ENCODE measurements around the gene OR4F6. TPM values are rescaled to one million over a fixed set of nuclear protein-coding genes. Genes with fewer than 3 reads are reported as not detected.

Gene OR4F6
- total RNA-seq, 1 donor from 2014 or later, result not detected

- no peaks in the 10 kb centered on the region for H3K36me3 Mint-ChIP-seq (ENCODE audit: insufficient read depth)
- H3K4me3 Mint-ChIP-seq (ENCODE audit: low read depth), result no peak overlapping the region
- DNase-seq (ENCODE audit: low spot score, unreplicated experiment), result no peak
- H3K9me3 Mint-ChIP-seq (ENCODE audit: low read depth), result peaks cover 14% of the 10 kb centered on the region
- no peak overlapping the region for H3K27ac Mint-ChIP-seq
- H3K27me3 Mint-ChIP-seq, result peaks cover 33% of the 10 kb centered on the region
- TF ChIP-seq CTCF (IDR thresholded peaks at IDR 0.05; ENCODE audit: unreplicated experiment), result no peak
- H3K4me1 Mint-ChIP-seq (ENCODE audit: low read depth), result peaks cover 3% of the 10 kb centered on the region
These were observed 23.9 kb downstream of the OR4F6 start for GRCh38 chr15:101827257-101827656.

DNA sequence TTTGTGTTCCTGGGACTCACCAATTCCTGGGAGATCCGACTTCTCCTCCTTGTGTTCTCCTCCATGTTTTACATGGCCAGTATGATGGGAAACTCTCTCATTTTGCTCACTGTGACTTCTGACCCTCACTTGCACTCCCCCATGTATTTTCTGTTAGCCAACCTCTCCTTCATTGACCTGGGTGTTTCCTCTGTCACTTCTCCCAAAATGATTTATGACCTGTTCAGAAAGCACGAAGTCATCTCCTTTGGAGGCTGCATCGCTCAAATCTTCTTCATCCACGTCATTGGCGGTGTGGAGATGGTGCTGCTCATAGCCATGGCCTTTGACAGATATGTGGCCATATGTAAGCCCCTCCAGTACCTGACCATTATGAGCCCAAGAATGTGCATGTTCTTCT lies 25.5 kb downstream of the OR4F6 start:
- Mint-ChIP-seq H3K4me3 (ENCODE audit: low read depth) (no peak overlapping the region), H3K36me3 (ENCODE audit: insufficient read depth) (no peaks in the 10 kb centered on the region), H3K27me3 (peaks cover 30% of the 10 kb centered on the region), H3K9me3 (ENCODE audit: low read depth) (peaks cover 2% of the 10 kb centered on the region), H3K4me1 (ENCODE audit: low read depth) (peaks cover 3% of the 10 kb centered on the region), H3K27ac (no peak overlapping the region)
- no peak for TF ChIP-seq CTCF (IDR thresholded peaks at IDR 0.05; ENCODE audit: unreplicated experiment)
- DNase-seq (ENCODE audit: low spot score, unreplicated experiment), result no peak

- Mint-ChIP-seq H3K9me3 (ENCODE audit: low read depth) (no peaks in the 10 kb centered on the region), H3K27me3 (no peaks in the 10 kb centered on the region), H3K36me3 (ENCODE audit: insufficient read depth) (no peaks in the 10 kb centered on the region), H3K4me3 (ENCODE audit: low read depth) (no peak overlapping the region), H3K27ac (no peak overlapping the region), H3K4me1 (ENCODE audit: low read depth) (no peaks in the 10 kb centered on the region)
- no peak for DNase-seq (ENCODE audit: low spot score, unreplicated experiment)
- TF ChIP-seq CTCF (IDR thresholded peaks at IDR 0.05; ENCODE audit: unreplicated experiment), result no peak
These were observed 38.3 kb downstream of the OR4F6 start for GRCh38 chr15:101841656-101842055.

DNA sequence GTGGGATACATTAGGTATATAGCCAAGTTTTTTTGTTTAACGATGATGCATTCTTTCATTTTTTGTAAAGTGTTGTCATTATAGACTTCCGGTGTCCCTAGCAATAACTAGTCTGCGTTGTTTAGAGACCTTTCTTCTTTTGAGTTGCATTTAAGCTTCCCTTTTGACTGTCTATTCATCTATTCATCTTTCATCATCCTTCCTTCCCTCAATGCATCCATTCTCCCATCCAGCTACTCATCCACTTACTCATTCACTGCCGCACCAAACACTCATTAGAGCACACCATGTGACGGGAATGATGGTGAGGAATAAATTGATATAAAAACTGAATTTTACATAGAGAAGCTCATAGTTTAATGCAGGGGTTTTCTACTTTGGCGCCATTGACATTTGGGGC lies 41.6 kb downstream of the OR4F6 start:
- peaks cover 2% of the 10 kb centered on the region for H3K4me1 Mint-ChIP-seq (ENCODE audit: low read depth)
- H3K4me3 Mint-ChIP-seq (ENCODE audit: low read depth), result no peak overlapping the region
- peaks cover 2% of the 10 kb centered on the region for H3K27me3 Mint-ChIP-seq
- no peaks in the 10 kb centered on the region for H3K9me3 Mint-ChIP-seq (ENCODE audit: low read depth)
- no peak for DNase-seq (ENCODE audit: low spot score, unreplicated experiment)
- no peaks in the 10 kb centered on the region for H3K36me3 Mint-ChIP-seq (ENCODE audit: insufficient read depth)
- TF ChIP-seq CTCF (IDR thresholded peaks at IDR 0.05; ENCODE audit: unreplicated experiment), result no peak
- no peak overlapping the region for H3K27ac Mint-ChIP-seq

DNA sequence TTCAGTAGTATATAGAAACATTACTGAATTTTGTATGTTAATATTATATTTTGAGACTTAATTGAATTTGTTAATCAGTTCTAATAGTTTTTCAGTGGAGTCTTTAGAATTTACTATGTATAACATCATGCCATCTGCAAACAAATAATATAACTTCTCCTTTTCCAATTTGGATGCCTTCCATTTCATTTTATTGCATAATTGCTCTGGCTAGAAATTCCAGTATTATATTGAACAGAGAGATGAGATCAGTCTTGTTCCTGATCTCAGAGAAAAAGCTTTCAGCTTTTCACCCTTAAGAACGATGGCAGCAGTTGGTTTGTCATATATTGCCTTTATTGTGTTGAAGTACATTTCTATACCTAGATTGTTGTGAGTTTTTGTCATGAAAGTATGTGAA lies 49.0 kb downstream of the OR4F6 start:
- H3K4me3 Mint-ChIP-seq (ENCODE audit: low read depth), result no peak overlapping the region
- no peaks in the 10 kb centered on the region for H3K36me3 Mint-ChIP-seq (ENCODE audit: insufficient read depth)
- no peaks in the 10 kb centered on the region for H3K9me3 Mint-ChIP-seq (ENCODE audit: low read depth)
- H3K4me1 Mint-ChIP-seq (ENCODE audit: low read depth), result peaks cover 5% of the 10 kb centered on the region
- peaks cover 1% of the 10 kb centered on the region for H3K27me3 Mint-ChIP-seq
- no peak for TF ChIP-seq CTCF (IDR thresholded peaks at IDR 0.05; ENCODE audit: unreplicated experiment)
- H3K27ac Mint-ChIP-seq, result no peak overlapping the region
- DNase-seq (ENCODE audit: low spot score, unreplicated experiment), result no peak

Other genes with a start within 250 kb of the OR4F6 start
- gene TM2D3, start 151.1 kb upstream of the OR4F6 start, total RNA-seq, result 49.3 and 49.5 TPM in 2 replicates
- 19.5 and 21.5 TPM in 2 replicates for gene TARS3, start 79.0 kb upstream of the OR4F6 start, total RNA-seq
- gene OR4F15, start 8.7 kb downstream of the OR4F6 start, total RNA-seq, result not detected in 2 replicates

Measured in progenitor cell of endocrine pancreas (in vitro differentiated cells).